ENCODE results near the gene ANKRD9. TPM values are rescaled to one million over a fixed set of nuclear protein-coding genes. Genes with fewer than 3 reads are reported as not detected.
"Not testable (repeated sequence)": the region's sequence is repeated elsewhere in the genome, so short reads cannot be mapped to it uniquely, and the experiment has no call there.

The ANKRD9 gene
- total and polyA plus RNA-seq, 2 experiments from 2014 or later = 46.5 to 90.7 TPM

GRCh38 chr14:102544046-102544746, 34.6 kb upstream of the ANKRD9 start:
- Histone ChIP-seq H3K9me3 (ENCODE audit: low read depth) (no peaks in the 10 kb centered on the region), H3K27me3 (no peaks in the 10 kb centered on the region), H3K27ac (peak overlapping the region; percentile 97), H2AFZ (no peak overlapping the region), H4K20me1 (ENCODE audit: insufficient read depth, poor library complexity, severe bottlenecking) (no peaks in the 10 kb centered on the region), H3K9me2 (replicated peaks; ENCODE audit: insufficient read depth) (no peaks in the 10 kb centered on the region), H3K36me3 (replicated peaks; ENCODE audit: insufficient read depth, low read depth) (no peaks in the 10 kb centered on the region), H3K4me2 (peak overlapping the region; percentile 73), H3K4me3 (no peak overlapping the region), H3K79me2 (peaks cover 3% of the 10 kb centered on the region), H3K4me1 (ENCODE audit: insufficient read depth) (peaks cover 57% of the 10 kb centered on the region)
- no peak for TF ChIP-seq EZH2 (IDR thresholded peaks at IDR 0.05; ENCODE audit: borderline replicate concordance)
- TF ChIP-seq CTCF (IDR thresholded peaks at IDR 0.05; ENCODE audit: poor library complexity) = no peak
- no peak for TF ChIP-seq EZH2phosphoT487 (IDR thresholded peaks at IDR 0.05; ENCODE audit: low read depth, severe bottlenecking, unreplicated experiment)
- peak; percentile 18 for DNase-seq (ENCODE audit: low spot score)
- WGBS (ENCODE audit: low lambda C conversion rate, missing lambda C conversion rate) = 34% methylated on average over 22 of the region's 43 CpGs

GRCh38 chr14:102541771-102542170, 32.2 kb upstream of the ANKRD9 start:
- H3K4me1 ChIP-seq (ENCODE audit: insufficient read depth) = peaks cover 50% of the 10 kb centered on the region
- no peaks in the 10 kb centered on the region for H4K20me1 ChIP-seq (ENCODE audit: insufficient read depth, poor library complexity, severe bottlenecking)
- H3K27me3 ChIP-seq = no peaks in the 10 kb centered on the region
- H2AFZ ChIP-seq = no peak overlapping the region
- 88% methylated on average over 10 of the region's 10 CpGs for WGBS (ENCODE audit: low lambda C conversion rate, missing lambda C conversion rate)
- DNase-seq (ENCODE audit: low spot score) = peak; percentile 6
- H3K9me3 ChIP-seq (ENCODE audit: low read depth) = no peaks in the 10 kb centered on the region
- H3K4me3 ChIP-seq = no peak overlapping the region
- no peaks in the 10 kb centered on the region for H3K9me2 ChIP-seq (replicated peaks; ENCODE audit: insufficient read depth)
- peaks cover 2% of the 10 kb centered on the region for H3K79me2 ChIP-seq
- H3K36me3 ChIP-seq (replicated peaks; ENCODE audit: insufficient read depth, low read depth) = no peaks in the 10 kb centered on the region
- TF ChIP-seq EZH2 (IDR thresholded peaks at IDR 0.05; ENCODE audit: borderline replicate concordance) = no peak
- TF ChIP-seq CTCF (IDR thresholded peaks at IDR 0.05; ENCODE audit: poor library complexity) = no peak
- TF ChIP-seq EZH2phosphoT487 (IDR thresholded peaks at IDR 0.05; ENCODE audit: low read depth, severe bottlenecking, unreplicated experiment) = no peak
- no peak overlapping the region for H3K4me2 ChIP-seq
- no peak overlapping the region for H3K27ac ChIP-seq

- H3K4me2 ChIP-seq; DNase-seq (ENCODE audit: low spot score); H3K27me3 ChIP-seq; H3K36me3 ChIP-seq (replicated peaks; ENCODE audit: insufficient read depth, low read depth); H3K9me2 ChIP-seq (replicated peaks; ENCODE audit: insufficient read depth); H3K9me3 ChIP-seq (ENCODE audit: low read depth); H2AFZ ChIP-seq; H4K20me1 ChIP-seq (ENCODE audit: insufficient read depth, poor library complexity, severe bottlenecking); H3K27ac ChIP-seq; H3K79me2 ChIP-seq; H3K4me3 ChIP-seq: not testable (repeated sequence)
- 94% methylated on average over 13 of the region's 14 CpGs for WGBS (ENCODE audit: low lambda C conversion rate, missing lambda C conversion rate)
- peaks cover 47% of the 10 kb centered on the region for H3K4me1 ChIP-seq (ENCODE audit: insufficient read depth)
Measured at GRCh38 chr14:102541029-102541491, 31.5 kb upstream of the ANKRD9 start.

- peak overlapping the region; percentile 67 for H3K27ac ChIP-seq
- H3K4me1 ChIP-seq (ENCODE audit: insufficient read depth) = peaks cover 41% of the 10 kb centered on the region
- TF ChIP-seq EZH2 (IDR thresholded peaks at IDR 0.05; ENCODE audit: borderline replicate concordance) (no peak), CTCF (IDR thresholded peaks at IDR 0.05; ENCODE audit: poor library complexity) (no peak), EZH2phosphoT487 (IDR thresholded peaks at IDR 0.05; ENCODE audit: low read depth, severe bottlenecking, unreplicated experiment) (no peak)
- no peaks in the 10 kb centered on the region for H3K27me3 ChIP-seq
- no peaks in the 10 kb centered on the region for H4K20me1 ChIP-seq (ENCODE audit: insufficient read depth, poor library complexity, severe bottlenecking)
- 74% methylated on average over 29 of the region's 29 CpGs for WGBS (ENCODE audit: low lambda C conversion rate, missing lambda C conversion rate)
- H3K9me3 ChIP-seq (ENCODE audit: low read depth) = no peaks in the 10 kb centered on the region
- no peaks in the 10 kb centered on the region for H3K36me3 ChIP-seq (replicated peaks; ENCODE audit: insufficient read depth, low read depth)
- peak overlapping the region; percentile 59 for H3K4me2 ChIP-seq
- no peak overlapping the region for H3K4me3 ChIP-seq
- H3K9me2 ChIP-seq (replicated peaks; ENCODE audit: insufficient read depth) = no peaks in the 10 kb centered on the region
- no peaks in the 10 kb centered on the region for H3K79me2 ChIP-seq
- DNase-seq (ENCODE audit: low spot score) = peak; percentile 71
- H2AFZ ChIP-seq = no peak overlapping the region
Measured at GRCh38 chr14:102540315-102541028, 30.9 kb upstream of the ANKRD9 start.

Data from hepatocyte (in vitro differentiated cells).